SK-N-MC (cell line): Measurements from ENCODE around the gene TMEM40.

Experiments used
- DNase-seq: peaks from one replicate; pipeline ENCODE4 v3.0.0-alpha.2; 2011; ENCODE audit warnings: low read depth, low spot score
- H3K27ac ChIP-seq: fragments of 200-600 bp; sonication (generic); 2 replicates; pipeline ENCODE4 v1.5.1; 2016; ENCODE audit warnings: mixed run types
- H3K36me3 ChIP-seq: fragments of 200-600 bp; sonication (generic); 2 replicates; pipeline ENCODE4 v1.6.1; 2017; ENCODE audit warnings: antibody characterized with exemption, low read length, mixed read lengths; ENCODE audit not compliant: insufficient read depth
- H3K4me3 ChIP-seq: fragments of 200-600 bp; sonication (generic); 2 replicates; pipeline ENCODE4 v1.5.1; 2016
- H3K9ac ChIP-seq: fragments of 200-600 bp; sonication (generic); 2 replicates; pipeline ENCODE4 v1.8.0; 2017; ENCODE audit warnings: mixed run types, mixed read lengths; ENCODE audit not compliant: insufficient read length
- H3K9me3 ChIP-seq: fragments of 200-600 bp; sonication (generic); 2 replicates; pipeline ENCODE4 v1.6.1; 2017; ENCODE audit warnings: low read depth, mild to moderate bottlenecking, antibody characterized with exemption, low read length, moderate library complexity, mixed read lengths
- EZH2 ChIP-seq: fragments of 200-600 bp; sonication (generic); IDR thresholded peaks from one replicate; pipeline ENCODE4 v1.6.1; 2017; ENCODE audit warnings: antibody characterized with exemption
- FOXP2 ChIP-seq: optimal IDR thresholded peaks from 2 replicates; pipeline ENCODE3; 2011; ENCODE audit warnings: mild to moderate bottlenecking, moderate library complexity; ENCODE audit not compliant: insufficient read depth; ENCODE audit errors: extremely low read length, control extremely low read depth
- POLR2AphosphoS5 ChIP-seq: IDR thresholded peaks from 2 replicates; pipeline ENCODE4 v1.6.1; 2012; ENCODE audit warnings: mild to moderate bottlenecking, low read depth, low read length, borderline replicate concordance

Gene TMEM40

GRCh38 chr3:12759097-12759679, at the start of gene TMEM40:
Gene TMEM40, minus strand, starts transcription at chr3:12759259. Its CDS starts 9,427 bp downstream, at chr3:12749832.
- peak within 1 kb of the TSS; percentile 51 for H3K9ac ChIP-seq
- H3K27ac ChIP-seq: peak within 1 kb of the TSS; percentile 79; the same call in 1 of the 2 replicates
- no peak within 1 kb of the TSS for H3K4me3 ChIP-seq

GRCh38 chr3:12808587-12808986, 49.5 kb upstream of the TMEM40 start:
- Histone ChIP-seq H3K4me3 (no peak overlapping the region), H3K9ac (no peak overlapping the region), H3K27ac (no peak overlapping the region), H3K36me3 (no peaks in the 10 kb centered on the region), H3K9me3 (no peaks in the 10 kb centered on the region)
- DNase-seq: no peak
- TF ChIP-seq POLR2AphosphoS5: no peak
- TF ChIP-seq FOXP2: no peak
- TF ChIP-seq EZH2: no peak

More at GRCh38 chr3:12759097-12759679, at the start of gene TMEM40:
- H3K9me3 ChIP-seq: no peaks in the 10 kb centered on the region
- H3K36me3 ChIP-seq: no peaks in the 10 kb centered on the region
- DNase-seq: no peak
- TF ChIP-seq FOXP2 (no peak), POLR2AphosphoS5 (no peak), EZH2 (no peak)

- DNase-seq: no peak
- Histone ChIP-seq H3K9ac (no peak overlapping the region), H3K36me3 (no peaks in the 10 kb centered on the region), H3K27ac (no peak overlapping the region), H3K4me3 (no peak overlapping the region), H3K9me3 (no peaks in the 10 kb centered on the region)
- TF ChIP-seq POLR2AphosphoS5: no peak
- TF ChIP-seq EZH2: no peak
- TF ChIP-seq FOXP2: no peak
Measured at GRCh38 chr3:12807601-12808359, 48.7 kb upstream of the TMEM40 start.

GRCh38 chr3:12807066-12807465, 48.0 kb upstream of the TMEM40 start:
- no peak overlapping the region for H3K27ac ChIP-seq
- H3K9me3 ChIP-seq: no peaks in the 10 kb centered on the region
- DNase-seq: no peak
- TF ChIP-seq FOXP2 (no peak), POLR2AphosphoS5 (no peak), EZH2 (no peak)
- H3K4me3 ChIP-seq: no peak overlapping the region
- no peak overlapping the region for H3K9ac ChIP-seq
- H3K36me3 ChIP-seq: no peaks in the 10 kb centered on the region

- Histone ChIP-seq H3K9me3 (no peaks in the 10 kb centered on the region), H3K36me3 (no peaks in the 10 kb centered on the region), H3K4me3 (no peak overlapping the region), H3K27ac (no peak overlapping the region), H3K9ac (no peak overlapping the region)
- TF ChIP-seq EZH2 (no peak), POLR2AphosphoS5 (no peak), FOXP2 (no peak)
- no peak for DNase-seq
Measured at GRCh38 chr3:12803371-12803770, 44.3 kb upstream of the TMEM40 start.

- H3K9ac ChIP-seq: no peak overlapping the region
- H3K4me3 ChIP-seq: no peak overlapping the region
- no peaks in the 10 kb centered on the region for H3K36me3 ChIP-seq
- TF ChIP-seq FOXP2: no peak
- TF ChIP-seq EZH2: no peak
- TF ChIP-seq POLR2AphosphoS5: no peak
- no peaks in the 10 kb centered on the region for H3K9me3 ChIP-seq
- H3K27ac ChIP-seq: no peak overlapping the region
- no peak for DNase-seq
Measured at GRCh38 chr3:12799525-12800440, 40.7 kb upstream of the TMEM40 start.

- DNase-seq: no peak
- Histone ChIP-seq H3K36me3 (no peaks in the 10 kb centered on the region), H3K9ac (no peak overlapping the region), H3K4me3 (no peak overlapping the region), H3K27ac (no peak overlapping the region), H3K9me3 (no peaks in the 10 kb centered on the region)
- TF ChIP-seq POLR2AphosphoS5 (no peak), EZH2 (no peak), FOXP2 (no peak)
Measured at GRCh38 chr3:12798559-12799179, 39.6 kb upstream of the TMEM40 start.

- Histone ChIP-seq H3K36me3 (no peaks in the 10 kb centered on the region), H3K27ac (no peak overlapping the region), H3K9ac (no peak overlapping the region), H3K4me3 (no peak overlapping the region), H3K9me3 (no peaks in the 10 kb centered on the region)
- TF ChIP-seq POLR2AphosphoS5: no peak
- TF ChIP-seq FOXP2: no peak
- no peak for TF ChIP-seq EZH2
- no peak for DNase-seq
Measured at GRCh38 chr3:12797892-12798558, 39.0 kb upstream of the TMEM40 start.
